LHCN-M2 (cell line): ENCODE data around the gene MSS51. TPM values are rescaled to one million over a fixed set of nuclear protein-coding genes. Genes with fewer than 3 reads are reported as not detected.

Experiments used
- total RNA-seq: library from RNA; depleted of rRNA; stranded (reverse); fragments of >200 nt; gene quantifications from 2 replicates; pipeline ENCODE4 v1.2.3, GENCODE V29; 2014; rRNA removed

Gene MSS51
- total RNA-seq, 1 experiment from 2014 or later = 2.5 TPM

Other genes starting within 250 kb of the MSS51 start
- 64.8 and 66.5 TPM in 2 replicates for gene DNAJC9, start 186.3 kb downstream of the MSS51 start, total RNA-seq
- gene MRPS16, start 180.9 kb downstream of the MSS51 start, total RNA-seq = 83.9 and 92.9 TPM in 2 replicates
- 0.45 and 0.46 TPM in 2 replicates for gene CFAP70, start 74.7 kb downstream of the MSS51 start, total RNA-seq
- gene ANXA7, start 19.5 kb downstream of the MSS51 start, total RNA-seq = 155 and 159 TPM in 2 replicates
- 23.3 and 35.7 TPM in 2 replicates for gene PPP3CB, start 62.5 kb upstream of the MSS51 start, total RNA-seq
- gene USP54, start 157.8 kb upstream of the MSS51 start, total RNA-seq = 19.2 and 43.2 TPM in 2 replicates
- gene MYOZ1, start 207.9 kb upstream of the MSS51 start, total RNA-seq = not detected in 2 replicates
- 0.32 and 0.63 TPM in 2 replicates for gene SYNPO2L, start 222.5 kb upstream of the MSS51 start, total RNA-seq